IPS-20b (cell line): ENCODE results near the gene CHD9.

Source experiments
- H3K27ac ChIP-seq: one replicate; pipeline ENCODE4 v1.5.1; 2013; ENCODE audit warnings: low read length
- H3K27me3 ChIP-seq: 2 replicates; pipeline ENCODE4 v1.6.1; 2013; ENCODE audit warnings: mild to moderate bottlenecking, low read length, inconsistent platforms; ENCODE audit not compliant: insufficient read depth
- H3K36me3 ChIP-seq: 2 replicates; pipeline ENCODE4 v1.6.1; 2013; ENCODE audit warnings: low read depth, mild to moderate bottlenecking, inconsistent platforms, low read length, moderate library complexity; ENCODE audit not compliant: insufficient read depth
- H3K4me1 ChIP-seq: 2 replicates; pipeline ENCODE4 v1.6.1; 2013; ENCODE audit warnings: mild to moderate bottlenecking, control low read depth, inconsistent platforms, low read length, moderate library complexity; ENCODE audit not compliant: insufficient read depth
- H3K4me3 ChIP-seq: 2 replicates; pipeline ENCODE4 v1.5.1; 2013; ENCODE audit warnings: mild to moderate bottlenecking, low read length, inconsistent platforms
- H3K9ac ChIP-seq: 2 replicates; pipeline ENCODE4 v1.6.1; 2013; ENCODE audit warnings: low read depth, mild to moderate bottlenecking, inconsistent platforms, low read length, moderate library complexity
- H3K9me3 ChIP-seq: 2 replicates; pipeline ENCODE4 v1.6.1; 2013; ENCODE audit warnings: mild to moderate bottlenecking, low read depth, low read length, inconsistent platforms; ENCODE audit not compliant: insufficient read depth

CHD9 gene

DNA sequence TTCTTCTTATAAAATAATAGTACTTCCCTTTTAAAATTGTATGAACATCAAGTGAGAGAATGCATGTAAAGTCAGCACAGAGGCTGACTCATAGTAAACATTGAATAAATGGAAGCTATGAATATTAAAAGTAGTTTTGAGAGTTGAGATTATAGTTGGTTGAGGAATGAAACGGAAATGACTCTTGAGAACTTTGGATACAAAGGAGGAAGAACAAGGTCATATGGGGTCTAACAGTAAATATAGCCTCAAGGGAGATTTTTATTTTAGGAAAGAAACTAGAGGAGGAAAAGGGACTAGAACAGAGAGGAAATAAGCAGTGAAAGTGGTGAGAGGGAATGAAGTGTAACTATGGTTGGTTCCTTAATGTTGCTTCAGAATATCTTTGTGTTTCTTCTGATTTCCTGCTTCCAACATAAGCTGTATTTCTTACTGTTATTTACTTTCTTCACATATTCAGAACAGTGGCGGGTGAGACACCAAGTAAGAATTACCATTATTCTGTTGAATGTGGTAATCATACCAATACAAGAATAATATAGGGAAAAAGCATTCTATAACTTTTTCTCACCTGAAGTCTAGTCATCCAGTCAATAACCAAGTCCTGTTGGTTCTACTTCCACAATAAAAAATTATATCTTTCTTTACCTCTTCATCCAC lies 165.1 kb downstream of the CHD9 start:
- Histone ChIP-seq H3K36me3 (peaks cover 43% of the 10 kb centered on the region), H3K9me3 (no peaks in the 10 kb centered on the region), H3K4me3 (no peak overlapping the region), H3K9ac (no peak overlapping the region), H3K27me3 (no peaks in the 10 kb centered on the region), H3K27ac (no peak overlapping the region), H3K4me1 (no peaks in the 10 kb centered on the region; the same call in 1 of the 2 replicates)

DNA sequence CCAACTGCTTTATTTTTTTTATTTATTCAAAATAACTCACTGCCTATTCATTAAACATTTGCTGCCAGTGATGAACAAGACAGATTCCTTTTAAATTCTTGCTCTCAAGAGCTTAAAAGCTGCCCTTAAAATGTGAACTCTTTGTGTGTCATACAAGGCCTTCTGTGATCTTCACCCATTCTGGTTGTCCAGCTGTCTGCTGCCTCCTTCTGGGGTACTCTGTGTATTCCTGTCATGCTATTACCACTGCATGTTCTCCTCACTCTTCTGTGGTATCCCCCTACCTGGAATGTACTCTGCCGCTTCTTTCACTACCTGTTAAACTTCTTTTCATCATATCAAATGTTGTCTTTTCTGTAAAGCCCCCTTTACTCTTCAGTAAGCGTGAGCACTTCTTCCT lies 165.8 kb downstream of the CHD9 start:
- H3K27ac ChIP-seq, result no peak overlapping the region

DNA sequence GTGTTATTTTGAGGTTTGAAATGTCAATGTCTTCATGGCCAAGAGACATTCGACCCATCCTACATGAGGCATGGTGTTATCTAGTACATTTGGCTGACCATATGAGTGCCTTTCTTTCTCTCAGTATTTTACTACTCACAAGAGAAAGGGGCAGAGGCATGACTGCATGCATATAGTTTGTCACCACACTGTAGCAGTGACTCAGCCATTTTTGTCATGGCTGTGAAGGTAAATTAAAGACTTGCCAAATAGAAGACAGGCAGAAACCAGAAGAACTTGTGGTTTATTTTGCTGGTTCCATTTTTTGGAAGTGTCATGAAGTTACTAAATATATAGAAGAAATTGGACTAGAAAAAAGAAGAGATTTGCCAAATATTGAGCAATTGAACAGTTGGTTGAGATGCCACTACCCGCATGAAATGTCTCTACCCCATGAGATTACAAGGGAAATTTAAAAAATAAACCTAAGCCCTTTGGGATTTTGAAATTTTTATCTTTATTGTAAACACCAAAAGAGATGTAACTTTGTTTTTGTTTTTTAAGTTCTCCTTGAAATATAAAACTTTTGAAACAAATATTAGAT lies 170.3 kb downstream of the CHD9 start:
- H3K9me3 ChIP-seq, result no peaks in the 10 kb centered on the region
- H3K9ac ChIP-seq, result no peak overlapping the region
- H3K4me1 ChIP-seq, result no peaks in the 10 kb centered on the region
- peaks cover 83% of the 10 kb centered on the region for H3K36me3 ChIP-seq
- no peak overlapping the region for H3K4me3 ChIP-seq
- no peak overlapping the region for H3K27ac ChIP-seq
- H3K27me3 ChIP-seq, result no peaks in the 10 kb centered on the region

More for the DNA sequence above, 165.8 kb downstream of the CHD9 start:
- Histone ChIP-seq H3K9ac (no peak overlapping the region), H3K9me3 (no peaks in the 10 kb centered on the region), H3K36me3 (peaks cover 43% of the 10 kb centered on the region), H3K4me3 (no peak overlapping the region), H3K27me3 (no peaks in the 10 kb centered on the region), H3K4me1 (no peaks in the 10 kb centered on the region; the same call in 1 of the 2 replicates)

DNA sequence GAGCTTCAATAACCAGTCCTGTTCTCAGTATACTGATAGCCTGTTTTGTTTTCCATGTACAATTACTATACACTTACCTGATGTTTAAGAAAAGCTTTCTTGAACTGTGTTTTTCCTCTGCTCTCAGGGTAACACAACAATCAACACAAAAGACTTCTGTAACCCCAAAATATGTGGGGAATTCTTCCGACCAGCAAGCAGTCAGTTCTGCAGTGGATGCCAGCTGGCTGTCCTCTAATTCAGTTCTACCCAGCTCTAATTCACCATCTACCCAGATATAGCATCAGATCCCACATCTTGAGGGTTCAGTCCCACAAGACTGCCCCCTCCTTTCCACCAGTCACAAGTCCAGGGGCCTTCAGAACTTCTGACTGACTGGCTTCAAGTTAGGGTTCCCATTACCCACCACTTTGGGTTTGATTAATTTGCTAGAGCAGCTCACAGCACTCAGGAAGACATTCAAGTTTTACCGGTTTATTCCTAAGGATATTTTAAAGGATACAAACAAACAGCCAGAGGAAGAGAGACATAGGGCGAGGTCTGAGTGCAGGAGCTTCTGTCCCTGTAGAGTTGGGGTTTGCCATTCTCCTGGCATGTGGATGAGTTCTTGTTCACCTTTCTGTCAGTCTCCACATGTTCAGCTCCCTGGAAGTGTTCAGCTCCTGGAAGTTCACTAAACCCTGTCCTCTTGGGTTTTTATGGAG lies 178.2 kb downstream of the CHD9 start:
- peaks cover 100% of the 10 kb centered on the region for H3K36me3 ChIP-seq
- H3K27me3 ChIP-seq, result no peaks in the 10 kb centered on the region
- no peaks in the 10 kb centered on the region for H3K9me3 ChIP-seq
- H3K27ac ChIP-seq, result no peak overlapping the region
- H3K9ac ChIP-seq, result no peak overlapping the region
- no peaks in the 10 kb centered on the region for H3K4me1 ChIP-seq
- H3K4me3 ChIP-seq, result no peak overlapping the region

DNA sequence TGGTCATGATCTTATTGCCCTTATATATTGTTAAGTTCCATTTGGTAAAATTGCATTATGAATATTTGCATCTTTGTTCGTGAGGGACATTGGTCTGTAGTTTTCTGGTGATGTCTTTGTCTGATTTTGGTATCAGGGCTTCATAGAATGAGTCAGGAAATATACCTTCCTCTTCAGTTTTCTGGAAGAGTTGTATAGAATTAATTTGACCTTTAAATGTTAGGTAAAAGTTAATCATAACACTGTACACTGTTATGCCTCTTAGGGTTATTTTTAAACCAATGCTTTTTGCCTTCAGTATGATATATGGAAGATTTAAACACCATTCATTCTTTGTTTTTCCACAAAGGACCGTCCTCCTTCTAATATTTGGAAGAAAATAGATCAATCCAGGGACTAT lies 180.0 kb downstream of the CHD9 start:
- H3K27me3 ChIP-seq, result no peaks in the 10 kb centered on the region
- no peak overlapping the region for H3K27ac ChIP-seq
- H3K36me3 ChIP-seq, result peaks cover 100% of the 10 kb centered on the region
- no peaks in the 10 kb centered on the region for H3K9me3 ChIP-seq
- no peak overlapping the region for H3K9ac ChIP-seq
- no peak overlapping the region for H3K4me3 ChIP-seq
- H3K4me1 ChIP-seq, result no peaks in the 10 kb centered on the region

DNA sequence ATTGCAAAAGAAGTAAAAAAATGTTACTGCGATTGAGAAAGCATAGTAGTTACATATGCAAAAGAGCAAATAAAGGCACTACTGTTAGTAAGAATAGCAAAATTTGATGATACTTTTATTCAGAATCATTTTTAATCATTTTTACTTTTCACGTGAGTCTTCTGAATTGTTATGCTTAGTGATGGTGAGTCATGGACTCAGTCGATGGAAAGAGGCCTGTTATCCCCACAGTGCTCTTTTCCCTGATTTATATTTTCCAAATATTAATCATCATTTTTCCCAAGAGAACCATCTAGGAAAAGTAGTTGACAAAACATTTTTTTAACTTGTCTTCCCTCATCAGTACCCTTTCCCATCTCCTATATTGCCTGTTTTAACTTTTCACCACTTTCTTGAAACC lies 181.1 kb downstream of the CHD9 start:
- Histone ChIP-seq H3K4me3 (no peak overlapping the region), H3K9me3 (no peaks in the 10 kb centered on the region), H3K27ac (no peak overlapping the region), H3K36me3 (peaks cover 98% of the 10 kb centered on the region), H3K9ac (no peak overlapping the region), H3K4me1 (no peaks in the 10 kb centered on the region), H3K27me3 (no peaks in the 10 kb centered on the region)

DNA sequence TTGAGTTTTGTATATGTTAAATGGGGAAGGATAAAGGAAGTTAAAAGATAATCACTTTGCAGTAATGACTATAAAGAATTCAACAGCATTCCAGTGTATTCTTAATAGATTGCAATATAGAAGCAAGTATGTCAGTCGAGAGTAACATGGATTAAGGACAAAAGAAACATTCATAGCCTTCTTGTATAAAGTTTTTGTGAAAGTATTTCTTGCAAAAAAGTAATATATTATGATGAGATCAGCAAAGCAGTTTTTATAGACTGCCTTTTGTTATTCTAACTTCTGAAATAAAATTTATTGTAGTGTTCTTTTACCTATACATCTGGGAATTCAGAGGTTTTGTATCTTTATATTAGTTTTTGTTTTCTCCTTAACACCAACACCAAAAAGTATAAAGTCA lies 194.5 kb downstream of the CHD9 start:
- H3K36me3 ChIP-seq, result peaks cover 97% of the 10 kb centered on the region

DNA sequence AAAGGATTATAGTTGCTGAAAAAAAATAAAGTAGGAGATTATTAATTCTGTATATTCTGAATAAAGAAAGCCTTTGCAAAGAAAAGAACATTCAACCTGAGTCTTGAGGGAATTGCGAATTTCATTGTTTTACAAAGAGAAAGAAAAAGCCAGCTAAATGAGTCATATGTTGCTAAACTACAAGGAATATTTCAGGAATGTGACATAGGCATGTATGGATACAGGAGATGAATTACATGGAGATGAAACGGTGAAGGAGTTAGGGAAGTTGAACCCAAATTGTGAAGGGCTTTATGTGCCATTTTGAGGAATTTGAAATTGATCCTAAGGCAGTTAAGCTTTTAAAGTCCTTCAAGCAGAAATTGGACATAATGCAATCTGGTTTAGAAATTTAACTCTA lies 202.2 kb downstream of the CHD9 start:
- Histone ChIP-seq H3K36me3 (peaks cover 95% of the 10 kb centered on the region), H3K27ac (no peak overlapping the region), H3K27me3 (no peaks in the 10 kb centered on the region)

More for the DNA sequence above, 194.5 kb downstream of the CHD9 start:
- Histone ChIP-seq H3K4me1 (no peaks in the 10 kb centered on the region), H3K9me3 (no peaks in the 10 kb centered on the region), H3K4me3 (no peak overlapping the region), H3K27ac (no peak overlapping the region), H3K9ac (no peak overlapping the region), H3K27me3 (no peaks in the 10 kb centered on the region)

DNA sequence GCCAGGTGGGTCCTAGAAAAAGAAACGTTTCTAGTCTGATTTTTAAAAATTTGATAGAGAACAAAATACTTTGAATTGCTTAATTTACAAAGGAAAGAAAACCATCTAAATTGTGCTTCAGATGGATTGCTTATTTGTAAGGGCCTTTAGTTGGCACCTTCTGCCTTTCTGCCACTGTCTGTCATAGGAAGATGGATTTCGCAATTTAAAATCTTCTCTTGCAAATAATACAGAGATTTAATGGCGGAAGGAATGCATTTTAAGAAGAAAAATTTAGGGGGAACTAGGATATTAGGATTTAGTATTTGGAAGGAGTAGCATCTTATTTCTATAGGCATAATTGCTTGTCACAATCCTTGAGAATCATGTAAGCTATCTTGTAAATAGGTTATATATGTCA lies 204.0 kb downstream of the CHD9 start:
- Histone ChIP-seq H3K27ac (no peak overlapping the region), H3K9ac (no peak overlapping the region), H3K36me3 (peaks cover 95% of the 10 kb centered on the region), H3K4me3 (no peak overlapping the region), H3K9me3 (peaks cover 7% of the 10 kb centered on the region; the same call in 1 of the 2 replicates), H3K27me3 (no peaks in the 10 kb centered on the region), H3K4me1 (no peaks in the 10 kb centered on the region; the same call in 1 of the 2 replicates)

More for the DNA sequence above, 202.2 kb downstream of the CHD9 start:
- Histone ChIP-seq H3K9ac (no peak overlapping the region), H3K9me3 (peaks cover 7% of the 10 kb centered on the region; the same call in 1 of the 2 replicates), H3K4me1 (no peaks in the 10 kb centered on the region; the same call in 1 of the 2 replicates), H3K4me3 (no peak overlapping the region)

DNA sequence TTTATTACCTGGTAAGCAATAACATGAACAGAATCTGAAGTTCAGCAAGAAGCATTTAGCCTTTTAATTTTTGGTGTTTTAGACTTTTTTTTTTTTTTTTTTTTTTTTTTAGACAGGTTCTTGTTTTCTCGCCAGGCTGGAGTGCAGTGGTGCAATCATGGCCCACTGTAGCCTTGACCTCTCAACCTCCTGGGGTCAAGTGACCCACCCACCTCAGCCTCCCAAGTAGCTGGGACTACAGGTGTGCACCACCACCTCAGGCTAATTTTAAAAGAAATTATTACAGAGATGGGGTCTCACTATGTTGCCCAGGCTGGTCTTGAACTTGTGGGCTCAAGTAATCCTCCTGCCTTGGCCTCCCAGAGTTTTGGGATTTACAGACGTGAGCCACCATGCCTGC lies 206.5 kb downstream of the CHD9 start:
- peaks cover 92% of the 10 kb centered on the region for H3K36me3 ChIP-seq
- no peak overlapping the region for H3K27ac ChIP-seq
- H3K4me3 ChIP-seq, result no peak overlapping the region
- H3K9me3 ChIP-seq, result peaks cover 7% of the 10 kb centered on the region; the same call in 1 of the 2 replicates
- no peaks in the 10 kb centered on the region; the same call in 1 of the 2 replicates for H3K4me1 ChIP-seq
- no peaks in the 10 kb centered on the region for H3K27me3 ChIP-seq
- no peak overlapping the region for H3K9ac ChIP-seq

DNA sequence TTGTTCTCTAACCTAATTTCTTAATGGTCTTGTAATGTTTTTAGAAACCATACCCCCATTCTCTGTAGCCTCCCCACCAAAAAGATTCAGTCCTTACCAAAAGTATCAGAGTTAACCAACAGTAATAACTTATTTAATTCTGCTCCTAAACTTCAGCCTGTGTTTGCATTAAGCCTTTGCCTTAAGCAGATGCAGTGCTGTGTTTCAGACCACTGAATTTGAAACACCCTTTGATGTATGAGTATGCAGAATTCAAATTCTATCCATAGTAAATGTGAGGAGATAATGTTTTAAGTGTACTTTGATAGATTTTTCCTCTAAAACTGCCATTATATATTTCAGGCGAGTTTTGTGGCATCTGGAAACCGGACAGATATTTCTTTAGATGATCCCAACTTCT lies 207.9 kb downstream of the CHD9 start:
- Histone ChIP-seq H3K27me3 (no peaks in the 10 kb centered on the region), H3K36me3 (peaks cover 90% of the 10 kb centered on the region), H3K4me3 (no peak overlapping the region), H3K27ac (no peak overlapping the region), H3K9me3 (peaks cover 7% of the 10 kb centered on the region; the same call in 1 of the 2 replicates), H3K9ac (no peak overlapping the region), H3K4me1 (no peaks in the 10 kb centered on the region)

DNA sequence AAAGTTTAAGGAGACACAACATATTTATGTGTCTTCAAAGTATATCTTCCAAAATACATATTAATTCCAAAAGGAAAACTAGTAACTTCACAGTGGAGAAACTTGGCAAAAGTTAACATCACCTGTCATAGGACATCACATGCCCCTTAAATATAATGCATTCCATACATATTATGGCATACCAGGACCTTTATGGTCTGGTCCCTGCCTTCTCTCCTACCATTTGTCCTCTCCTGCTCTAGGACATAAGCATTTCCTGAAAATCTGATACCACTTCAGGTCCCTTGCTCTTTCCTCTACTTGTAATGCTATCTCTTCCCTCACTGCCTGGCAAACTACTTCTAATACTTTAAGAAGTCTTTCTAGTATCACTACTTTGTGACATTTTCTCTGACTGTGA lies 211.4 kb downstream of the CHD9 start:
- no peaks in the 10 kb centered on the region for H3K27me3 ChIP-seq
- H3K4me3 ChIP-seq, result no peak overlapping the region
- peaks cover 90% of the 10 kb centered on the region for H3K36me3 ChIP-seq
- H3K9ac ChIP-seq, result no peak overlapping the region
- no peaks in the 10 kb centered on the region for H3K4me1 ChIP-seq
- H3K9me3 ChIP-seq, result no peaks in the 10 kb centered on the region
- no peak overlapping the region for H3K27ac ChIP-seq
